ENCODE data around the gene ODAD4.

ODAD4 gene

GRCh38 chr17:41987642-41988041 is 57.2 kb downstream of the ODAD4 start:
- no peak overlapping the region for H3K27ac ChIP-seq
- no peak for TF ChIP-seq CTCF (conservative IDR thresholded peaks at IDR 0.05; ENCODE audit: low read depth)
- ChIA-PET CTCF (no interaction called here), POLR2A (ENCODE audit: low non-redundant PET) (no interaction called here)
- no peak for DNase-seq (ENCODE audit: low spot score)

- POLR2A ChIA-PET (ENCODE audit: low non-redundant PET), result no interaction called here
- CTCF ChIA-PET, result interaction anchor here (0.6 to 1.4 kb wide), 2 partner anchors 8 to 37 kb away, joined by 3 read pairs; no protein-coding TSS in a partner anchor
- DNase-seq (ENCODE audit: low spot score), result no peak
- no peak for TF ChIP-seq CTCF (conservative IDR thresholded peaks at IDR 0.05; ENCODE audit: low read depth)
- no peak overlapping the region for H3K27ac ChIP-seq
Measured at GRCh38 chr17:41988418-41988817, 58.0 kb downstream of the ODAD4 start.

GRCh38 chr17:41989702-41990419 is 59.4 kb downstream of the ODAD4 start:
- POLR2A ChIA-PET (ENCODE audit: low non-redundant PET), result no interaction called here
- DNase-seq (ENCODE audit: low spot score), result no peak
- CTCF ChIA-PET, result interaction anchor here (1.4 kb wide), 1 partner anchor 36 kb away, joined by 3 read pairs; no protein-coding TSS in a partner anchor
- no peak for TF ChIP-seq CTCF (conservative IDR thresholded peaks at IDR 0.05; ENCODE audit: low read depth)
- H3K27ac ChIP-seq, result no peak overlapping the region

- no peak for DNase-seq (ENCODE audit: low spot score)
- POLR2A ChIA-PET (ENCODE audit: low non-redundant PET), result no interaction called here
- CTCF ChIA-PET, result interaction anchor here (0.6 kb wide), 1 partner anchor 586 kb away, joined by 3 read pairs; no protein-coding TSS in a partner anchor
- TF ChIP-seq CTCF (conservative IDR thresholded peaks at IDR 0.05; ENCODE audit: low read depth), result no peak
- no peak overlapping the region for H3K27ac ChIP-seq
Measured at GRCh38 chr17:41992576-41992975, 62.2 kb downstream of the ODAD4 start.

- DNase-seq (ENCODE audit: low spot score), result no peak
- H3K27ac ChIP-seq, result no peak overlapping the region
- TF ChIP-seq CTCF (conservative IDR thresholded peaks at IDR 0.05; ENCODE audit: low read depth), result no peak
- POLR2A ChIA-PET (ENCODE audit: low non-redundant PET), result no interaction called here
- CTCF ChIA-PET, result interaction anchor here (1.1 kb wide), 1 partner anchor 8 kb away, joined by 3 read pairs; no protein-coding TSS in a partner anchor
Measured at GRCh38 chr17:41996855-41997164, 66.4 kb downstream of the ODAD4 start.

GRCh38 chr17:41998497-41998896 is 68.1 kb downstream of the ODAD4 start:
- no peak for DNase-seq (ENCODE audit: low spot score)
- TF ChIP-seq CTCF (conservative IDR thresholded peaks at IDR 0.05; ENCODE audit: low read depth), result no peak
- POLR2A ChIA-PET (ENCODE audit: low non-redundant PET), result no interaction called here
- CTCF ChIA-PET, result no interaction called here
- H3K27ac ChIP-seq, result no peak overlapping the region
